ENCODE data around the gene ZNF264.
A peak's percentile ranks its signal among the peaks of the same experiment; 100 is the strongest.
"Not testable (repeated sequence)": the region's sequence is repeated elsewhere in the genome, so short reads cannot be mapped to it uniquely, and the experiment has no call there.

ZNF264 gene

DNA sequence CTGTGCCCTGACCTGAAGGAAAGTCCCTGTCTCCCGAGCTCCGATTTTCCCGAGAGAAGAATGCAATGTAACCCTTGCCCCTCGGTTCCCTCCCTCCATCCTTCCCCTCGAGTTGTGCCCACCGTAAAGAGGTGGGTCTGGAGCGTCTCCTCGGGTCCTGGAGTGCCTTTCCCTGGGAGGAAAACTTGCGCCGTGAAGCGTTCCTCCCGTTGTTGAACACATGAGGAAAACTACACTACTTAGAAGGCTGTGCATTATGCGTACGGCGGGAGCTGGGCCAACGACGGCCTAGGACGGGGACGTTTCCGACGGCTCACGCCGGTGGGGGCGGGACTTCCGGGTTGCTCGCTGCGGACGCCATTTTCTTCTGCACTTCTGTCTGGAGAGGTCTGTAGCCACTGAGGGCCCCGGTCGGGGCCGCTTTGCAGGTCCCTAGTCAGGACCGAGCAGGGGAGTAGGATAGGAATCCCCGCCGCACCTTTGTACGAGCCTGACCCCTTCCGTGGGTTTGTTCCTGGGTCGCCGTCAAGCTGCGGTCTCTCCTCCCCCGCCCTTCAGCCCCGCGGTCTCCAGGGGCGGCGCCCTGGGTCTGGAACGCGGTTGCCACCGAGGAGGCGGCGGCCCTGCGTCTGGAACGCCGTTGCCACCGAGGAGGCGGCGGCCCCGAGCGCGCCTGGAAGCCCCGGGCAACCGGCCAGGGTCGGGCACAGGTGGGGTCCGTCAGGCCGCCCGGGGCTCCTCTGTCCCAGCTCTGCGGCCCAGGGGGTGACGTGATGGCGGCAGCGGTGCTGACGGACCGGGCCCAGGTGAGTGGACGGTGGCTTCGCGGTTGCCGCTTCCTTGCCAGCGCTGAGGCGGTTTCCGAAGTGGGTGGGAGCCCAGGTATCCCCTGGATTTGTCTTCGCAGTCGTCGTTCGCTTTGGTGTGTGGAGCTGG, at the start of gene ZNF264:
Gene ZNF264, plus strand, starts transcription at position 360 of the 936 bp plus-strand sequence. Its CDS starts 414 bp downstream, at position 774.
- DNase-seq (ENCODE audit: low read depth in 2 of 2) = peak; percentile 73 to 78

DNA sequence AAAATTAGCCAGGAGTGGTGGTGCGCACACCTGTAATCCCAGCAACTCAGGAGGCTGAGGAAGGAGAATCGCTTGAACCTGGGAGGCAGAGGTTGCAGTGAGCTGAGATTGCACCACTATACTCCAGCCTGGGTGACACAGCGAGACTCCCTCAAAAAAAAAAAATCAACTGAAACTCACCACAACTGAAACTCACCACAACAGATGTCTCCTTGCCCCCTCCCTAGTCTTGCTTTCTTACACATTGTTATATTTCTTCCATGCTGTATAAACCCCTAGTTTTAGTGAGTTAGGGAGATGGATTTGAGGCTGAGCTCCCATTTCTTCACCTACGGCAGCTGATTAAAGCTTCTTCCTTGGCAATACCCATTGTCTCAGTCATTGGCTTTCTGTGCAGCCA, 49.6 kb upstream of the ZNF264 start:
- DNase-seq (ENCODE audit: low read depth in 2 of 2) = no peak

DNA sequence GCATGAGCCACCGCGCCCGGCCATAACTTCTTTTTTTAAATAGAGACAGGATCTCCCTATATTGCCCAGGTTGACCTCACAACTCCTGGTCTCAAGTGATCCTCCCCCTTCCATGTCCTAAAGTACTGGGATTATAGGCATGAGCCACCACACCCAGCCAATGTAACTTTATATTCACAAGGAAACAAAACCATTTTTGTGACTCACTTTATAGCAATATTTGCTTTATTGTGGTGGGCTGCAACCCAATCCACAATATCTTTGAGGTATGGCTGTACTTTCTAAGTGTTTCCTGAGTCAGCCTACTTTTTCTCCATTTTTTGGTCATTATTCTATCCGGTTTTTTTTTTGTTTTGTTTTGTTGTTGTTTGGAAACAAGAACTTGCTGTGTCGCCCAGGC, 38.4 kb upstream of the ZNF264 start:
- DNase-seq (ENCODE audit: low read depth in 2 of 2) = no peak

DNA sequence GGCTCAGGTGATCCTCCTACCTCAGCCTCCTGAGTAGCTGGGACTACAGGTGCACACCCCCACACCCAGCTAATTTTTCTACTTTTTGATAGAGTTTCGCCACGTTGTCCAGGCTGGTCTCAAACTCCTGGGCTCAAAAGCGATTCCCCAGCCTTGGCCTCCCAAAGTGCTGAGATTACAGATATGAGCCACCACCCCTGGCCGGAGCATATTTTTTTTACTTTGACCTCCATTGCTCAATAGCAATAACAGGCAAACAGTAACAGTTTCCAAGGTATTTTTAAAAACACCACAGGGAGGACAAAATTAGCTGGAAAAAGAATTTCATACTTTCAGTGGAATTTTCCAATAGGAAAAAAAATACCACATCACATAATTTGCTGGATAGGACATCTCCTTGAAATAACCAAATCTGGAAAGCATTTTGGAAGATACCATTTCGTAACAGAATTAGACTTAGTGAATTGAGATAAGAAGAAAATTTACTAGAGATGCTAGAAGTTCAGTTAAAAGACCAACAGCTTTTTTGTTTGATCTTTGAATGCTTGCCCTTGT, 29.2 kb upstream of the ZNF264 start:
- no peak for DNase-seq (ENCODE audit: low read depth in 2 of 2)

DNA sequence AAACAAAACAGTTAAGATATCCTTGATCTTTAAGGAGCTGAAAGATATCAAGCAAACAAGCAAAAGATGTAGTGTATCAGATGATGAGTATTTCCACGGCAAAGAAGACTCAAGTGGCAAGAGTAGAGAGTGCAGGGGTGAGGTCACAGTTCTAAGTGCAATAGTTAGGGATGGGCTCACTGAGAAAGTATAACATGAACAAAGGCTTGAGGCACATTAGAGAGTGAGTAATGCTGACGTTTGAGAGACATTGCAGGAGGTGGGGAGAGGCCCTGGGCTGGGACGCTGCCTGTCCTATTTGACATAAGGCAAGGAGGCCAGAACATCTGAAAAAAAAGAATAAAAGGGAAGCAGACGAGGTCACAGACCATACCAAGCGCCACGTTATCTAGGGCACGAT, 25.5 kb upstream of the ZNF264 start:
- DNase-seq (ENCODE audit: low read depth in 2 of 2) = no peak

DNA sequence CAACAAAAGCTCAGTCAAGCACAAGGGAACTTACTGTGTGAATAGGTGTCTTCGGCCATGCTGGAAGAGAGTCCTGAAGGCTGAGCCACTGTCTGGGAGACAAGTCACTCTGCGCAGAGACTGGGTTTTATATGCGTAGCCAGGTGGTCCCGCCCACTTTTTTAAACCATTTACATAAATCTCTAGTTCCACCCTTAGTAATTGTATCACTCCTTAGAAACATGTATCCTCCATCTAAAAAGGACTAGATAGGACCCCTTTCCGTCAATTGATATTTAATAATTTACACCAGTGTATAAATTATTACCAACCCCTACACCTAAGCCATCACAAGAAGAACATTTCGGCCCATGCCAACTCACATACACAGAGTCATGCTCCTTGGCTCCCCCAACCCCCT, 23.9 kb upstream of the ZNF264 start, which contains the start of gene DUXA:
Gene DUXA, minus strand, starts transcription at position 101 of the 400 bp plus-strand sequence. Its CDS starts 42 bp downstream, at position 59.
- DNase-seq (ENCODE audit: low read depth in 2 of 2) = no peak

DNA sequence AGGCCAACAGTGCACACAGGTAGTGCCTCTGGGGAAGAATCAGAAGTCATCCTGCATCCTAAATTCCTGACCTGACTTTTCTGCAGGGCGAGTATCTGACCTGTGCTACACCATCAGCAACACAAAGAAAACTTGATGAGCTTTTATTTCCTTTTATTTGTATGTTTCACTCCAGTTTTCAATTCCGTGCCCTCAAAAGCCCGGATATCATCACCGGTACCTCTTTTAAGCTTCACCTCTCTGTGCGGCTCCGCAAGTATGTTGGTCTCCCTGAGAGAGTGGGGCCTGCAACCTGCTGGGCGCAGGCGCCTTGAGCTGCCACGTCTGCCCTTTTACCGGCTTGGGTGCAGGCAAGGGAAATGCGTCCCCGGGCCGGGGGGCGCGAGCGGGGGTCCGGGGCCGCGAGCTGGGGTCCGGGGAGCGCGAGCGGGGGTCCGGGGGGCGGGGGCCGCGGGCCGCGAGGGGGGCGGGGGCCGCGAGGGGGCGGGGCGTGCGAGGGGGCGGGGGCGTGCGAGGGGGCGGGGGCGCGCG, 19.7 kb upstream of the ZNF264 start:
- peak in 1 of 2 donors; percentile 24 for DNase-seq (ENCODE audit: low read depth in 2 of 2)

DNA sequence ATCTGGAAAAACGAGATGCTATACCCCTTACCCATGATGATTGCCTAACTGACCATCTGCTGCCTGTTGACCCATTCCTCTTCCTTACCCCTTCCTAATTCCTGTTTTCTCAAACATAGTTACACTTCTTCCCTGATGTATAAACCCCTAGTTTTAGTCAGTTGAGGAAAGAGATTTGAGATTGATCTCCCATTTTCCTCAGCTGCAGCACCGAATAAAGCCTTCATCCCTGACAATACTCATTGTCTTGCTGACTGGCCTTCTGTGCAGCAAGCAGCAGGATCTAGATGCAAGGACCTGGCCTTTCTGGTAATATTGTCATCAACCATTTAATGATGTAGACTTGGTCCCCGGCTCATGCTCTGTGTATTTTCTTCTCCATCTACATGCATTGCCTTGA, 999 bp upstream of the ZNF264 start:
- no peak for DNase-seq (ENCODE audit: low read depth in 2 of 2)

DNA sequence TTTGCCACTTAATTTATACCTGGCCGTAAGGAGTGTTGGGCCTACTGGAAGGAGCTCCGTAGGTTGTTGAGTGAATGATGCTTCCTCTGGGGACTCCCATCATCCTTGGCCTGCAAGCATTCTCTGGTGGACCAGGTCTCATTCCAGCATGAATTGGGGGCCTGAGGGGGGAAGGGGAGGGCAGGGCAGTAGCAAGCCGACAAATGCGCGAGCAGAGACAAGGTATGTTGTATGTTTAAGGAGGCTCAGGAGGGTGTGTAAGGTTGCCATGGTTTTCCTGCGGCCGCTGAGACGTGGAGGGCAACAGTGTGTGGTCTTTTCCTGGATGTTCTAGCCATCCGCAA, 749 bp downstream of the ZNF264 start:
- DNase-seq (ENCODE audit: low read depth in 2 of 2) = no peak

DNA sequence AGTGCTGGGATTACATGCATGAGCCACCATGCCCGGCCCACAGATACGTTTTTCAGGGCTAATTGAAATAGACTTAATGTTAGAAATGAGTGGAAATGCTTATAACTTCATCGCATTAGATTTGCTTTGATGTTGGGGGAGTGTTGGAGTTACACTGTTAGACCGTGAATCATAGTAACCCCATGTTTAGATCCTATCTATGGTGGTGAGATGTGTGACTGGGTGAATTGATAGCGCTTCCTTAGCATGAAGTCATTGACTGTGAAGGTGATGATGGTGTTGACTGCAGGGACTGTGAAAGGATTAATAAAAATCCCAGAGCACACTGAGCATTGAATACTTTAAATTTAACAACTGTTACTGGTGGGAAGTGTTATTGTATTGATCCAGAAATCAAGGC, 1.7 kb downstream of the ZNF264 start:
- DNase-seq (ENCODE audit: low read depth in 2 of 2) = no peak

DNA sequence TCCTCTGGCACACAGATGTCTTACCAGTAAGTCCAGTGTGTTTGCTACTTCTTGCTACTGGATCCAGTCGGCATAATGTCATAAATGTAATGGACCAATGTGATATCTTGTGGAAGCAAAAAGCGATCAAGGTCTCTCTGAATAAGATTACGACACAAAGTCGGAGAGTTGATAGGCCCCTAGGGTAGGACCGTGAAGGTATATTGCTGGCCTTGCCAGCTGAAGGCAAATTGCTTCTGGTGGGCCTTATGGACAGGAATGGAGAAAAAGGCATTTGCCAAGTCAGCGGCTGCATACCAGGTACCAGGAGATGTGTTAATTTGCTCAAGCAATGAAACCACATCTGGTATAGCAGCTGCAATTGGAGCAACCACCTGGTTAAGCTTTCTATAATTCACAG, 6.6 kb downstream of the ZNF264 start:
- DNase-seq (ENCODE audit: low read depth in 2 of 2) = not testable (repeated sequence)

DNA sequence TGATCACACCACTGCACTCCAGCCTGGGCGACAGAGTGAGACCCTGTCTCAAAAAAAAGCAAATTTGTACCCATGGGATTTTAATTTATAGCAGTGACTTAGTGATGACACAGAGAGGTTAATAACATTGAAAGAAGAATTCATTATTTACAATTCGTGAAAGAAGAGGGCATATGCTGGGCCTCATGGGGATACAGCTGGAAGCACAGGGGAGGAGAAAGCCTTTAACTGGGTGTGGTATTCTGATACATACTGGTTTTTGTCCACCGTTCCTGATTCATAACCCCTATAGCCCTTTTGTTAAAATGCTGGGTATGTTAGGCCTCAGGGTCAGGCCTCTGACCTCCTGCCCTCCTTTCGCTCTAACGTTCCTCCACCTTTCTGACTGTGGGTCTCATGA, 10.9 kb downstream of the ZNF264 start:
- no peak for DNase-seq (ENCODE audit: low read depth in 2 of 2)

DNA sequence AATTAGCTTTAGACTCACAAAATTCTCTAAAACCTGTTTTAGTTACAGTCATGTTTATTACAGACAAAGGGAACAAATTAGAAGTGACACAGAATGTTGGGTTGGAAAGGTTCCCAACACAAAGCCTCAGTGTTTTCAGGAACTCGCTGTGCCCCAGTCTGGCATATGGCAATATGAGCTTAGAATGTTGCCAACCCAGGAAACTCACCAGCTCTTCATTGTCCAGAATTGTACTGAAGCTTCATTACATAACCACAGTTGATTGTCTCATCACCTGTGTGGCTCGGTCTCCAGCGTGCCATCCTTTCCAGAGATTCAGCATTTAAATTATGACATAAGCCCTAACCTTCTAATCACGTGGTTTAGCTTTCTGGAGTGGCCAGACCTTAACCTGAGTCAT, 19.1 kb downstream of the ZNF264 start:
- DNase-seq (ENCODE audit: low read depth in 2 of 2) = no peak

DNA sequence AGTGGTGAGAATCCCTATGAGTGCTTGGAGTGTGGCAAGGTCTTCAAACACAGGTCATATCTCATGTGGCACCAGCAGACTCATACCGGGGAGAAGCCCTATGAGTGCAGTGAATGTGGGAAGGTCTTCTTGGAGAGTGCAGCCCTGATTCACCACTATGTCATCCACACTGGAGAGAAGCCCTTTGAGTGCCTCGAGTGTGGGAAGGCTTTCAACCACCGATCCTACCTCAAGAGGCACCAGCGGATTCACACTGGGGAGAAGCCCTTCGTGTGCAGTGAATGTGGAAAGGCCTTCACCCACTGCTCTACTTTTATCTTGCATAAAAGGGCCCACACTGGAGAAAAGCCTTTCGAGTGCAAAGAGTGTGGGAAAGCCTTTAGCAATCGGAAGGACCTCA, 20.8 kb downstream of the ZNF264 start:
- DNase-seq (ENCODE audit: low read depth in 2 of 2) = no peak

DNA sequence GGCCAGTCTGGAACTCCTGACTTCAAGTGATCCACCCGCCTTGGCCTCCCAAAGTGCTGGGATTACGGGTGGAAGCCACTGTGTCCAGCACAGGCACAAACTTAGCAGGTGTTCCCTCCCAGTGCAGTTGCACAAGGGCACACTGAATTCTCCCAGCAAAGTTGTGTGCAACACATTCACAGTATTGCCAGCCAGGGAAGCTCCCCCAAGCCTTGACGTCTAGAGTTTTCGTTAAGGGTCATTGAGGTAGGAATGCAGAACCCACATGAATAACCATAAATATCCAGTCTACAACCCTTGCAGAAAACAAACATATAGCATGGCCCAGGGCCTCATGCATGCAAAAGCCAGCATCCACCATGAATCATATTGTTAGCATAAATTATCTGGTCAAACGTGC, 36.2 kb downstream of the ZNF264 start:
- no peak for DNase-seq (ENCODE audit: low read depth in 2 of 2)

DNA sequence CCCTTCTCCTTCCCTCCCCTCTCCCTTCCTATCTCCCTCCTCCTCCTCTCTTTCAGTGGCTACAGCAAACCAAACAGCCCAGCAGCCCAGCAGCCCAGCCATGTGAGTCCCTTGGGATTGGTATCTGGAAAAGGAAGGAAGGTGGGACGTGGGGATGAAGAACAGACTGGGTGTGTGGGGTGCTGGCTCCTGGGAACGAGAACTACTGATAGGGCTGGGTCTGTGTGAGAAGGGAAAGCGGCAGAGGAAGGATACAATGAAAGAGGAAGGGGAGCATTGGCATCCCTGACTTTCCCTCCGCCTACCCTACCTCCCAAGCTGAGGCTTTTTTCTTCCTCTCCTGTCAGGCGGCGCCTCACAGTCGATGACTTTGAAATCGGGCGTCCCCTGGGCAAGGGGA, 40.4 kb downstream of the ZNF264 start:
- no peak for DNase-seq (ENCODE audit: low read depth in 2 of 2)

DNA sequence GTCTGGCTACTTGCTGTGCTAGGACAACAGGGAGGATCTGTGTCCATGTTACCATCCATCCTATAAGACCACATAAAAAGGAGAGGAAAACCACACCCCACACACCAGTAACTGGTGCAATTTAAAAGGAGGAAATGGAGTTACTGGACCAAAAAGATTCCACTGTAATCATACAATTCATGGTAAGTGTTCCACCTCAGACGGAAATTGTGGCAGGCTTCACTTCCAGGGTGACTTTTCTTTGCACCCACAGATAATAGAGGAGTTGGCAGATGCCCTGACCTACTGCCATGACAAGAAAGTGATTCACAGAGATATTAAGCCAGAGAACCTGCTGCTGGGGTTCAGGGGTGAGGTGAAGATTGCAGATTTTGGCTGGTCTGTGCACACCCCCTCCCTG, 41.9 kb downstream of the ZNF264 start:
- no peak for DNase-seq (ENCODE audit: low read depth in 2 of 2)

DNA sequence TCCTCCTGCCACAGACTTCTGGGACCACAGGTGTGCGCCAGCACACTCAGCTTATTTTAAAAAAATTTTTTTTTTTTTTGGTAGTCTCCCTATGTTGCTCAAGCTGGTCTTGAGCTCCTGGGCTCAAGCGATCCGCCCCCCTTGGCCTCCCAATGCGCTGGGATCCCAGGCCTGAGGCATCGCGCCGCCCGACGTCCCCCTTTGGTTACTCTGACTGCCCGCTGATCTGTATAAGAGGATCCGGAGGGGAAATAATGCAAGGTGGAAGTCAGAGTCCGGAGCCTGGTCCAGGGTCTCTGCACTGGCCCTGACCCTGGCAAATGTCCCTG, 48.6 kb downstream of the ZNF264 start:
- no peak for DNase-seq (ENCODE audit: low read depth in 2 of 2)

DNA sequence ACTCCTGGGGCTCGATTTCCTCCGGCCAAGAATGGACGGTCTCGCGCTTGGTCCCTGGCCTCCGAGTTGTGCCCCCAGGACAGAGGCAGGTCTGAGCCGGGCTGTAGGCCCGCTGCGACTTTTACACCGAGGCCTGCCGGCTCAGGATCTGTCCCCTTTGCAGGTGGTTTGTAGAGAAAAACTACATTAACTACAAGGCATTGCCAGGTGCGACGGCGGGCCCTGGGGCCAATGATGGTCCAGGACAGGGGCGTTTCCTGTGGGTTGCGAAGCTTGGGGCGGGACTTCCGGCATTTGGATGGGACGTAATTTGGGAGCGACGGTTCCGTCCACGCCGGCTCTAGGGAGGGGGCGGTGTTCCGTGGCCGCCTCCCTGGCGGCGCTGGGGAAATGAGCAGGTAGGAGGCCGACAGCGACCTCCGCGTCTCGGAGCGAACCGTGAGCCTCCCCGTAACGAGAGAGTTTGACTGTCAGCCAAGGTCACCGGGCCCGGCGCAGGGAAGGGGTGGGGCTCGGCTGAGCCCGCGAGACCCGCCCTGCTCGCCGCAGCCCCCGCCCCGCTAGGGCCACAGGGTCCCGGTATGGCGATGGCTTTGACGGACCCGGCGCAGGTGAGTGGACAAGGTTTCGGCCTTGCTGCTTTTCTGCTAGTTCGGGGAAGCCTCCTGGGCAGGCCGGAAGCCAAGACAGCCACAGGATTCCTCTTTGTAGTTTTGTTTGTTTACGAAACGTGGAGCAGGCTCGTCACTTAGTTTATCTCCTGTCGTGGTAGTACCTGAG, 49.2 kb downstream of the ZNF264 start, which contains the start of gene ZNF805:
Gene ZNF805, plus strand, starts transcription at position 322 of the 780 bp plus-strand sequence. Its CDS starts 260 bp downstream, at position 582.
- peak; percentile 92 to 94 for DNase-seq (ENCODE audit: low read depth in 2 of 2)

DNA sequence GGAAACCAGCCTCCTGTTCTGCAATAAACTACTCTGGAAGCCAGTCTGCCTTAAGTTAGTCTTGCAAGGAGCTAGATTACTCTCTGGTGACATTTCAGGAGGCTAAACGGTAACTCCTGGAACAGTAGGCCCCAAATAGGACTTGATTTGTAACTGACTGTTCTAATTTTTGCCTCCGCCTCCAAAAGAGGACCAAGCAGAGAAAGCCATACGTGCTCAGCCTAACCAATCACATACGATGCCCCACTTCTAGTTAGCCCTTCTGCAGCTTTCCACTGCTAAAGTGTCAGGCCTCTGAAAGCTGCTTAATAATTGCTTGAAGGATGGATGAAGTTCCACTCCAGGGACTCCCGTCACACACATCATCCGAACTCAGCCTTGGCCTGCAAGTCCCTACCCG, 49.9 kb downstream of the ZNF264 start:
- DNase-seq (ENCODE audit: low read depth in 2 of 2) = no peak

DNA sequence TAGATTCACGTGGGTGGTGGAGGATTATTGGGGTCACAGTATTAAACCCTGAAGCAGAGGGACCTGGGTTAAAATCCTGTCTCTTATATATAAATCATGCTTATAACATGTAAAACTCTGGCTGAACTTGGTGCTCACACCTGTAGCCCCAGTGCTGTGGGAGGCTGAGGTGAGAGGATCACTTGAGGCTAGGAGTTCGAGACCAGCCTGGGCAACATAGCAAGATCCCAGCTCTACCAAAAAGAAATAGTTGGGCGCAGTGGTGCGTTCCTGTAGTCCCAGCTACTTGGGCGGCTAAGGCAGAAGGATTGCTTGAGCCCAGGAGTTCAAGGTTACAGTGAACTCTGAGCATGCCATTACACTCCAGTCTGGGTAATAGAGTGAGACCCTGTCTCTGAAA, 51.5 kb downstream of the ZNF264 start:
- DNase-seq (ENCODE audit: low read depth in 2 of 2) = no peak

DNA sequence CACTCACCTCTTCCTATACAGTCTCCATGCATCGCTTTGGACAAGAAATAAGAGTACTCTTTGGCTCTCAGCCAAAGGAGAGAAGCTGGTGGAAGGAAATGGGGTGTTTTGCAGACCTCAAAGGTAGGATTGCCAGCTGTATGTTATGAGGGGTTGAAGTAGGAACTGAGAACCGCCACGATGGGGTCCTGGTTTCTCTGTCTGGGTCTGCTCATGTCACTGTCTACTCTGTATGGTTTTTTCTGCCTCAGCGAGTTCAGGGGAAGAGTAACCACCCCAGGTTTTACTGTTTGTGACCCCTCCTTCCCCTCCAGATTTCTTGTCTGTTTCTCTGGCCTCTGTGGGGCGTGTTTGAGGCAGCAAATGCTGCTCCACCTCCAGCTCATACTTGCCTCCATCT, 53.2 kb downstream of the ZNF264 start:
- DNase-seq (ENCODE audit: low read depth in 2 of 2) = no peak

Measured in activated CD8-positive, alpha-beta memory T cell treated with anti-CD3 and anti-CD28 coated beads for 4 hours (primary cell).